Thyroid gland (tissue), 4 donors: ENCODE measurements around the gene ESR1.

ENCODE experiments used
- CTCF ChIP-seq, 6 experiments: fragments of 200-600 bp in 3 of 6; fragments of 450-650 bp in 3 of 6; sonication (generic) in 3 of 6; IDR thresholded peaks; one replicate each; pipeline ENCODE4 v1.5.1; 2016 to 2019; ENCODE audit warnings: antibody characterized with exemption in 6 of 6, mild to moderate bottlenecking in 2 of 6, inconsistent platforms in 1 of 6, moderate library complexity in 1 of 6
- POLR2A ChIP-seq, 2 donors: fragments of 450-650 bp; IDR thresholded peaks; one replicate each; pipeline ENCODE4 v1.6.1; 2017; ENCODE audit warnings: antibody characterized with exemption in 2 of 2, mild to moderate bottlenecking in 2 of 2, moderate library complexity in 1 of 2

- TF ChIP-seq CTCF (IDR thresholded peaks at IDR 0.05): no peak
- no peak for TF ChIP-seq POLR2A (IDR thresholded peaks at IDR 0.05)
Observed at GRCh38 chr6:151806757-151807512, 547 bp upstream of the ESR1 start.
